Activated gamma-delta T cell (primary cell): ENCODE data around the gene MLKL.

Source experiments
- DNase-seq: peaks from one replicate; lab custom pipeline; 2025; lab: John Stamatoyannopoulos, UW
- total RNA-seq, 2 donors: gene quantifications; one replicate each; lab custom pipeline; 2026; lab: John Stamatoyannopoulos, UW

MLKL gene
- 67.5 to 69.0 reads per million in 2 donors for total RNA-seq

- DNase-seq: peak; percentile 56
Measured at GRCh38 chr16:74700438-74701225, at the start of gene MLKL. TSS of gene MLKL (minus strand) at chr16:74700862. CDS start at chr16:74695757, 5,105 bp downstream.

GRCh38 chr16:74749291-74750055, 48.8 kb upstream of the MLKL start:
- no peak for DNase-seq

- no peak for DNase-seq
Measured at GRCh38 chr16:74748616-74749026, 48.0 kb upstream of the MLKL start.

GRCh38 chr16:74747716-74748615, 47.3 kb upstream of the MLKL start:
- no peak for DNase-seq

- no peak for DNase-seq
Measured at GRCh38 chr16:74745926-74746325, 45.3 kb upstream of the MLKL start.

- no peak for DNase-seq
Measured at GRCh38 chr16:74745109-74745615, 44.5 kb upstream of the MLKL start.

- no peak for DNase-seq
Measured at GRCh38 chr16:74744566-74744965, 43.9 kb upstream of the MLKL start.

- no peak for DNase-seq
Measured at GRCh38 chr16:74743668-74744299, 43.1 kb upstream of the MLKL start.

GRCh38 chr16:74743045-74743667, 42.5 kb upstream of the MLKL start:
- DNase-seq: no peak

- DNase-seq: no peak
Measured at GRCh38 chr16:74742051-74742481, 41.4 kb upstream of the MLKL start.

- DNase-seq: no peak
Measured at GRCh38 chr16:74740795-74741304, 40.2 kb upstream of the MLKL start.

- DNase-seq: no peak
Measured at GRCh38 chr16:74739275-74739674, 38.6 kb upstream of the MLKL start.

GRCh38 chr16:74738816-74739215, 38.2 kb upstream of the MLKL start:
- DNase-seq: no peak

- no peak for DNase-seq
Measured at GRCh38 chr16:74738113-74738541, 37.5 kb upstream of the MLKL start.

GRCh38 chr16:74737521-74737920, 36.9 kb upstream of the MLKL start:
- no peak for DNase-seq

GRCh38 chr16:74736531-74737157, 36.0 kb upstream of the MLKL start:
- no peak for DNase-seq

- no peak for DNase-seq
Measured at GRCh38 chr16:74735554-74735953, 34.9 kb upstream of the MLKL start.

GRCh38 chr16:74735162-74735452, 34.4 kb upstream of the MLKL start:
- no peak for DNase-seq

- DNase-seq: no peak
Measured at GRCh38 chr16:74734361-74735161, 33.9 kb upstream of the MLKL start.
